ENCODE results near the gene DOCK1. TPM values are rescaled to one million over a fixed set of nuclear protein-coding genes. Genes with fewer than 3 reads are reported as not detected.
A peak's percentile ranks its signal among the peaks of the same experiment; 100 is the strongest.

DOCK1 gene
- total and polyA plus RNA-seq, 2 donors from 2014 or later, result 15.8 to 81.7 TPM

GRCh38 chr10:127343821-127344220 lies 438.6 kb downstream of the DOCK1 start:
- H3K36me3 ChIP-seq (ENCODE audit: control insufficient read depth in 2 of 3, insufficient read depth in 3 of 3, low read length in 3 of 3), result peaks cover 0 to 10% (median 10%) of the 10 kb centered on the region in 3 donors
- TF ChIP-seq CTCF (IDR thresholded peaks at IDR 0.05; ENCODE audit: borderline replicate concordance, extremely low read depth, insufficient read depth), result no peak
- no peaks in the 10 kb centered on the region for H3K27me3 ChIP-seq (ENCODE audit: control insufficient read depth, insufficient read depth, low read length)
- H3K4me3 ChIP-seq (ENCODE audit: low read length in 3 of 3), result no peak overlapping the region
- H3K4me1 ChIP-seq (ENCODE audit: control insufficient read depth in 2 of 3, insufficient read depth in 2 of 3, low read depth in 1 of 3, low read length in 3 of 3), result no peaks in the 10 kb centered on the region
- DNase-seq, result no peak
- no peak for FAIRE-seq
- no peak overlapping the region for H3K27ac ChIP-seq (ENCODE audit: low read depth in 2 of 2, low read length in 2 of 2)
- H3K9ac ChIP-seq (ENCODE audit: low read length in 3 of 3), result no peak overlapping the region
- intact Hi-C loops (cut with DNase I), result no loop called here
- no peaks in the 10 kb centered on the region for H3K9me3 ChIP-seq (ENCODE audit: control insufficient read depth in 2 of 3, insufficient read depth in 1 of 3, low read length in 3 of 3)

DNA sequence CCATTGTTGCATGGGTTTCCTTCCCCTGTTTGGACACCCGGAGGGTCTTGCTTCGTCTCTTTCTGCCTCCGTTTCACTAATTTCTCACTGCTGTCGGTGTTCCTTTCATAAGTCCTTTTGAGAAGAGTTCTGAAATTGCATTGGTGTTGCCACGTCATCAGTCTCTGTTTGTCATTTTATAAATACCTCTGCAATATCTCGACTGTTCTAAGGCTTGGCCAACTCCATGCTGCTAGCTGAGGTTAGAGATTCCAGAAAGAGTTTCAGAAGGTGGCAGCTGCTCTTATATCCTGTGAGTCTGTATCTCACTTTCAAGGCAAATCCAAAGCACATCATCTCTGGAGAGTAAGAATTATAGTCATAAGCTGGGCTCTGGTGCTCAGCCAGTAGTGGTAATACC lies 439.1 kb downstream of the DOCK1 start:
- FAIRE-seq, result no peak
- no peak for TF ChIP-seq CTCF (IDR thresholded peaks at IDR 0.05; ENCODE audit: borderline replicate concordance, extremely low read depth, insufficient read depth)
- Histone ChIP-seq H3K27ac (ENCODE audit: low read depth in 2 of 2, low read length in 2 of 2) (no peak overlapping the region), H3K36me3 (ENCODE audit: control insufficient read depth in 2 of 3, insufficient read depth in 3 of 3, low read length in 3 of 3) (peaks cover 0 to 10% (median 10%) of the 10 kb centered on the region in 3 donors), H3K27me3 (ENCODE audit: control insufficient read depth, insufficient read depth, low read length) (no peaks in the 10 kb centered on the region), H3K9me3 (ENCODE audit: control insufficient read depth in 2 of 3, insufficient read depth in 1 of 3, low read length in 3 of 3) (no peaks in the 10 kb centered on the region), H3K4me1 (ENCODE audit: control insufficient read depth in 2 of 3, insufficient read depth in 2 of 3, low read depth in 1 of 3, low read length in 3 of 3) (no peaks in the 10 kb centered on the region), H3K9ac (ENCODE audit: low read length in 3 of 3) (no peak overlapping the region), H3K4me3 (ENCODE audit: low read length in 3 of 3) (no peak overlapping the region)
- intact Hi-C loops (cut with DNase I), result no loop called here
- no peak for DNase-seq

DNA sequence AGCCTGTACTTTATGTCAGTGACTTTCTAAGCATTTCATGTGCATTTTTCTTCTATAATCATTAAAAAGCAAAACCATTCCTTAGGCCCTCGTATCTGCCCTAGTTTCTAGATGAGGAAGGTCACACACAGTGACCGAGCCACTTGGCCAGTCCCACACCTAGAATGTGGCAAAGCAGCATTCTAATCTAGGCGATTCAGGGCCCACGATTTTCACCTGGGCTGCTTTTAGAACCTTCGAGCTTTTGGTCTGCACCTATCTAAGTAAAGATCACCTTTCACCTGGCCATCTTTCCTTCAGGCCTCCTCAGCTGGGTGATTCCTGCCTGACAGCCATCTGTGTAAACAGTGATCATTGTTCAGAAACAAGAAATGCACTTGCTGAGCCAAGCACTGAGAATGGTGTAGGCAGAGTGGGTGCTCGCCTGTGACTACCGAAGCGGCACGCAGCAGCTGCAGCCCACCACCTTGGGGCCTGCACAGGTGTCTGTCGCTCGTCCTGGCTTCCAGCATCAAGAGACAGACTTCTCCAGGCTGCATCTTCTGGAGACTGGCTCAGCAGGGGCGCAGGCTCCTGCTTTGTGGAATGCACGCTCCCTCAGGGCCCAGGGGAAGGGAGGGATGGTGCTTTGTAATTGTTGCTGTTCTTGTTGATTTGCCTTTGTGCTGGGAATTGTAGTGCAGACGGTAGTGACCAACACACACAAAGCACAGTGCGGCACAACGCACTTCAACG lies 440.2 kb downstream of the DOCK1 start:
- H3K27me3 ChIP-seq (ENCODE audit: control insufficient read depth, insufficient read depth, low read length), result no peaks in the 10 kb centered on the region
- no peak for FAIRE-seq
- intact Hi-C loops (cut with DNase I), result no loop called here
- no peaks in the 10 kb centered on the region for H3K9me3 ChIP-seq (ENCODE audit: control insufficient read depth in 2 of 3, insufficient read depth in 1 of 3, low read length in 3 of 3)
- no peaks in the 10 kb centered on the region for H3K4me1 ChIP-seq (ENCODE audit: control insufficient read depth in 2 of 3, insufficient read depth in 2 of 3, low read depth in 1 of 3, low read length in 3 of 3)
- no peak overlapping the region for H3K4me3 ChIP-seq (ENCODE audit: low read length in 3 of 3)
- TF ChIP-seq CTCF (IDR thresholded peaks at IDR 0.05; ENCODE audit: borderline replicate concordance, extremely low read depth, insufficient read depth), result no peak
- no peak overlapping the region for H3K9ac ChIP-seq (ENCODE audit: low read length in 3 of 3)
- no peak overlapping the region for H3K27ac ChIP-seq (ENCODE audit: low read depth in 2 of 2, low read length in 2 of 2)
- DNase-seq, result peak in 3 of 5 donors; percentile 19 to 40 (median 37)
- H3K36me3 ChIP-seq (ENCODE audit: control insufficient read depth in 2 of 3, insufficient read depth in 3 of 3, low read length in 3 of 3), result peaks cover 0 to 10% (median 10%) of the 10 kb centered on the region in 3 donors
